HEK293 (cell line): ENCODE measurements around the gene METTL1.

Source experiments
- HOXC10 ChIP-seq: sonication (generic); formaldehyde crosslinking; IDR thresholded peaks from 2 replicates; pipeline ENCODE4 v1.8.1; 2023; ENCODE audit warnings: mild to moderate bottlenecking, missing genetic modification reagents
- IKZF3 ChIP-seq: fragments of 450-650 bp; IDR thresholded peaks from 2 replicates; pipeline ENCODE4 v1.5.0; 2018; ENCODE audit warnings: missing biosample characterization, mild to moderate bottlenecking, missing genetic modification characterization, moderate library complexity
- KLF10 ChIP-seq: fragments of 450-650 bp; IDR thresholded peaks from 2 replicates; pipeline ENCODE4 v1.5.1; 2018; ENCODE audit warnings: missing biosample characterization, mild to moderate bottlenecking, missing genetic modification characterization
- OVOL3 ChIP-seq: fragments of 450-650 bp; formaldehyde crosslinking; IDR thresholded peaks from 2 replicates; pipeline ENCODE4 v1.5.1; 2016; ENCODE audit warnings: missing biosample characterization, missing genetic modification characterization
- SETDB1 ChIP-seq: IDR thresholded peaks from one replicate; pipeline ENCODE4 v1.6.1; 2017; ENCODE audit warnings: mild to moderate bottlenecking, low read length, moderate library complexity, mixed read lengths; ENCODE audit not compliant: insufficient read length
- SP7 ChIP-seq: fragments of 450-650 bp; formaldehyde crosslinking; IDR thresholded peaks from 2 replicates; pipeline ENCODE4 v1.5.1; 2016; ENCODE audit warnings: missing biosample characterization, missing genetic modification characterization
- TCF7L2 ChIP-seq: IDR thresholded peaks from 2 replicates; pipeline ENCODE4 v1.6.1; 2011; ENCODE audit warnings: low read depth, mild to moderate bottlenecking, inconsistent platforms, low read length, moderate library complexity, borderline replicate concordance
- ZBTB20 ChIP-seq: fragments of 450-650 bp; formaldehyde crosslinking; IDR thresholded peaks from 2 replicates; pipeline ENCODE4 v1.5.1; 2016; ENCODE audit warnings: missing biosample characterization, missing genetic modification characterization
- ZBTB21 ChIP-seq: fragments of 450-650 bp; formaldehyde crosslinking; IDR thresholded peaks from 2 replicates; pipeline ENCODE4 v1.5.1; 2017; ENCODE audit warnings: missing biosample characterization, missing genetic modification characterization
- ZEB2 ChIP-seq: fragments of 450-650 bp; formaldehyde crosslinking; IDR thresholded peaks from 2 replicates; pipeline ENCODE4 v1.5.1; 2016; ENCODE audit warnings: missing biosample characterization, missing genetic modification characterization
- ZFP3 ChIP-seq: fragments of 450-650 bp; formaldehyde crosslinking; IDR thresholded peaks from 2 replicates; pipeline ENCODE4 v1.5.1; 2016; ENCODE audit warnings: low read depth, missing biosample characterization, missing genetic modification characterization
- ZFP69B ChIP-seq: fragments of 450-650 bp; formaldehyde crosslinking; IDR thresholded peaks from 2 replicates; pipeline ENCODE4 v1.5.1; 2016; ENCODE audit warnings: missing biosample characterization, missing genetic modification characterization
- ZNF112 ChIP-seq: fragments of 450-650 bp; formaldehyde crosslinking; IDR thresholded peaks from 2 replicates; pipeline ENCODE4 v1.5.0; 2017; ENCODE audit warnings: missing biosample characterization, missing genetic modification characterization
- ZNF138 ChIP-seq: fragments of 450-650 bp; formaldehyde crosslinking; IDR thresholded peaks from 2 replicates; pipeline ENCODE4 v1.5.1; 2016; ENCODE audit warnings: missing biosample characterization, missing genetic modification characterization, borderline replicate concordance
- ZNF223 ChIP-seq: fragments of 450-650 bp; formaldehyde crosslinking; IDR thresholded peaks from 2 replicates; pipeline ENCODE4 v1.5.1; 2016; ENCODE audit warnings: missing biosample characterization, missing genetic modification characterization
- ZNF292 ChIP-seq: fragments of 450-650 bp; formaldehyde crosslinking; IDR thresholded peaks from 2 replicates; pipeline ENCODE4 v1.5.1; 2016; ENCODE audit warnings: low read depth, missing biosample characterization, missing genetic modification characterization, borderline replicate concordance
- ZNF350 ChIP-seq: fragments of 450-650 bp; formaldehyde crosslinking; IDR thresholded peaks from 2 replicates; pipeline ENCODE4 v1.5.0; 2017; ENCODE audit warnings: missing biosample characterization, mild to moderate bottlenecking, missing genetic modification characterization
- ZNF354C ChIP-seq: fragments of 450-650 bp; formaldehyde crosslinking; IDR thresholded peaks from 2 replicates; pipeline ENCODE4 v1.5.1; 2016; ENCODE audit warnings: missing biosample characterization, missing genetic modification characterization, low read depth, borderline replicate concordance
- ZNF37A ChIP-seq: fragments of 450-650 bp; IDR thresholded peaks from 2 replicates; pipeline ENCODE4 v1.5.1; 2018; ENCODE audit warnings: missing biosample characterization, missing genetic modification characterization
- ZNF473 ChIP-seq: fragments of 450-650 bp; formaldehyde crosslinking; IDR thresholded peaks from 2 replicates; pipeline ENCODE4 v1.5.1; 2017; ENCODE audit warnings: missing biosample characterization, missing genetic modification characterization
- ZNF530 ChIP-seq: fragments of 450-650 bp; formaldehyde crosslinking; IDR thresholded peaks from 2 replicates; pipeline ENCODE4 v1.5.1; 2016; ENCODE audit warnings: low read depth, missing biosample characterization, missing genetic modification characterization
- ZNF558 ChIP-seq: fragments of 450-650 bp; formaldehyde crosslinking; IDR thresholded peaks from 2 replicates; pipeline ENCODE4 v1.5.1; 2016; ENCODE audit warnings: missing biosample characterization, missing genetic modification characterization
- ZNF623 ChIP-seq: fragments of 450-650 bp; formaldehyde crosslinking; IDR thresholded peaks from 2 replicates; pipeline ENCODE4 v1.5.1; 2016; ENCODE audit warnings: missing biosample characterization, missing genetic modification characterization
- ZNF629 ChIP-seq: fragments of 450-650 bp; formaldehyde crosslinking; IDR thresholded peaks from 2 replicates; pipeline ENCODE4 v1.5.1; 2017; ENCODE audit warnings: missing biosample characterization, missing genetic modification characterization
- ZNF677 ChIP-seq: fragments of 450-650 bp; IDR thresholded peaks from 2 replicates; pipeline ENCODE4 v1.5.0; 2018; ENCODE audit warnings: missing biosample characterization, mild to moderate bottlenecking, missing genetic modification characterization, moderate library complexity
- ZNF76 ChIP-seq: fragments of 450-650 bp; formaldehyde crosslinking; IDR thresholded peaks from 2 replicates; pipeline ENCODE4; 2016; ENCODE audit warnings: low read depth, missing biosample characterization, missing genetic modification characterization, borderline replicate concordance
- ZNF785 ChIP-seq: fragments of 450-650 bp; formaldehyde crosslinking; IDR thresholded peaks from 2 replicates; pipeline ENCODE4 v1.5.1; 2016; ENCODE audit warnings: missing biosample characterization, missing genetic modification characterization
- ZNF791 ChIP-seq: fragments of 450-650 bp; formaldehyde crosslinking; IDR thresholded peaks from 2 replicates; pipeline ENCODE4 v1.5.1; 2016; ENCODE audit warnings: missing biosample characterization, missing genetic modification characterization
- ZNF837 ChIP-seq: fragments of 450-650 bp; formaldehyde crosslinking; IDR thresholded peaks from 2 replicates; pipeline ENCODE4 v1.5.1; 2016; ENCODE audit warnings: missing biosample characterization, missing genetic modification characterization
- TF ChIP-seq, protein P1 (sequence below): fragments of 450-650 bp; formaldehyde crosslinking; IDR thresholded peaks from 2 replicates; pipeline ENCODE4 v1.5.1; 2016; ENCODE audit warnings: missing biosample characterization, missing genetic modification characterization
- TF ChIP-seq, protein P2 (sequence below): fragments of 450-650 bp; formaldehyde crosslinking; IDR thresholded peaks from 2 replicates; pipeline ENCODE4 v1.5.1; 2016; ENCODE audit warnings: missing biosample characterization, missing genetic modification characterization
- TF ChIP-seq, protein P3 (sequence below): fragments of 450-650 bp; formaldehyde crosslinking; IDR thresholded peaks from 2 replicates; pipeline ENCODE4 v1.5.1; 2017; ENCODE audit warnings: missing biosample characterization, mild to moderate bottlenecking, missing genetic modification characterization, moderate library complexity
- TF ChIP-seq, protein P4 (sequence below): fragments of 450-650 bp; formaldehyde crosslinking; conservative IDR thresholded peaks from 2 replicates; pipeline ENCODE4 v1.5.1; 2016; ENCODE audit warnings: low read depth, missing biosample characterization, missing genetic modification characterization

The METTL1 gene

DNA sequence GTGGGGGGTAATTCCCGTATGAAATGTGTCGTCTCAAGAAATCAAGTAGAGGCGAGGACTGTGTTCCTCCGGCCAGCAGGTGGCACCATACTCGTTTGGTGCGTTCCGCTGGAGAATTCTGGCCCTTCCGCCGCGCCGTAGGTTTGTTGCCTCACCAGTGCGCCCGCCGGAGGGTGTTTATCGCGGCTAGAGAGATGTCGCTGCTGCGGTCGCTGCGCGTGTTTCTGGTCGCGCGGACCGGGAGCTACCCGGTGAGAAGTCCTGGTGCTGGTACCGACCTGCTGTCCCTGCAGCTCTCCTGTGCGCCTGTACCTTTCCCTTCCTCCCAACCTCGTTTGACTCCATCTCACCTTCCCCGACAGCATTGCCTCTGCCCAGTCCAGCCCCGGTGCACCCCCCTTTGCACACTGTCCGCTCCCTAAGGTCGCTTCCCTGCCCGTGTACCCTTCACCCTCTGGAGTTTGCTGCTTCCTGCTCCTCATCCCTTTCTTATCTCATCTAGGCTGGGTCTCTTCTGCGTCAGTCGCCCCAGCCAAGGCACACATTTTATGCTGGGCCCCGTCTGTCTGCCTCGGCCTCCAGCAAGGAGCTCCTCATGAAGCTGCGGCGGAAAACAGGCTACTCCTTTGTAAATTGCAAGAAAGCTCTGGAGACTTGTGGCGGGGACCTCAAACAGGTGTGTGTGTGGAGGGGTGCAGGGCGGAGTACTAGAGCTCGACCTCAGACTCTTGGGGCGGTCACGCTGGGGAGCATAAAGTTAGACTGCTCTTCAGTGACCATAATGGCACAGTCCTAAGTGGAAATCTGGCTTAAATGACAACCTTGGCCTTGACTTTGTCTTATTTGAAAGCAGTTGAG lies 10.9 kb upstream of the METTL1 start, which contains the start of gene TSFM (continued):
- TF ChIP-seq OVOL3, result peak; percentile 91
- peak; percentile 67; the same call in 1 of the 2 replicates for TF ChIP-seq ZBTB20 (tag by site-specific recombination)
- TF ChIP-seq ZEB2, result peak; percentile 97
- TF ChIP-seq, protein P1, sequence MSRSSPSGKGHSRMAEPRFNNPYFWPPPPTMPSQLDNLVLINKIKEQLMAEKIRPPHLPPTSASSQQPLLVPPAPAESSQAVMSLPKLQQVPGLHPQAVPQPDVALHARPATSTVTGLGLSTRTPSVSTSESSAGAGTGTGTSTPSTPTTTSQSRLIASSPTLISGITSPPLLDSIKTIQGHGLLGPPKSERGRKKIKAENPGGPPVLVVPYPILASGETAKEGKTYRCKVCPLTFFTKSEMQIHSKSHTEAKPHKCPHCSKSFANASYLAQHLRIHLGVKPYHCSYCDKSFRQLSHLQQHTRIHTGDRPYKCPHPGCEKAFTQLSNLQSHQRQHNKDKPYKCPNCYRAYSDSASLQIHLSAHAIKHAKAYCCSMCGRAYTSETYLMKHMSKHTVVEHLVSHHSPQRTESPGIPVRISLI (tag by site-specific recombination), result no peak
- peak; percentile 55; the same call in 1 of the 2 replicates for TF ChIP-seq KLF10 (tag by site-specific recombination)
- TF ChIP-seq, protein P2, sequence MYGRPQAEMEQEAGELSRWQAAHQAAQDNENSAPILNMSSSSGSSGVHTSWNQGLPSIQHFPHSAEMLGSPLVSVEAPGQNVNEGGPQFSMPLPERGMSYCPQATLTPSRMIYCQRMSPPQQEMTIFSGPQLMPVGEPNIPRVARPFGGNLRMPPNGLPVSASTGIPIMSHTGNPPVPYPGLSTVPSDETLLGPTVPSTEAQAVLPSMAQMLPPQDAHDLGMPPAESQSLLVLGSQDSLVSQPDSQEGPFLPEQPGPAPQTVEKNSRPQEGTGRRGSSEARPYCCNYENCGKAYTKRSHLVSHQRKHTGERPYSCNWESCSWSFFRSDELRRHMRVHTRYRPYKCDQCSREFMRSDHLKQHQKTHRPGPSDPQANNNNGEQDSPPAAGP (tag by site-specific recombination), result peak; percentile 92
- TF ChIP-seq HOXC10, result no peak
- TF ChIP-seq ZNF76 (tag by site-specific recombination), result peak; percentile 81
- no peak for TF ChIP-seq ZNF677 (tag by site-specific recombination)
- peak; percentile 78 for TF ChIP-seq ZFP69B
- peak; percentile 76 for TF ChIP-seq ZBTB21
- TF ChIP-seq, protein P3, sequence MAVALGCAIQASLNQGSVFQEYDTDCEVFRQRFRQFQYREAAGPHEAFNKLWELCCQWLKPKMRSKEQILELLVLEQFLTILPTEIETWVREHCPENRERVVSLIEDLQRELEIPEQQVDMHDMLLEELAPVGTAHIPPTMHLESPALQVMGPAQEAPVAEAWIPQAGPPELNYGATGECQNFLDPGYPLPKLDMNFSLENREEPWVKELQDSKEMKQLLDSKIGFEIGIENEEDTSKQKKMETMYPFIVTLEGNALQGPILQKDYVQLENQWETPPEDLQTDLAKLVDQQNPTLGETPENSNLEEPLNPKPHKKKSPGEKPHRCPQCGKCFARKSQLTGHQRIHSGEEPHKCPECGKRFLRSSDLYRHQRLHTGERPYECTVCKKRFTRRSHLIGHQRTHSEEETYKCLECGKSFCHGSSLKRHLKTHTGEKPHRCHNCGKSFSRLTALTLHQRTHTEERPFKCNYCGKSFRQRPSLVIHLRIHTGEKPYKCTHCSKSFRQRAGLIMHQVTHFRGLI (tag by site-specific recombination), result peak; percentile 67
- 0 out of 2 replicates have a peak, but pooled peaks have one; percentile 12 for TF ChIP-seq ZNF138 (tag by site-specific recombination)
- TF ChIP-seq ZNF473 (tag by site-specific recombination), result 0 out of 2 replicates have a peak, but pooled peaks have one; percentile 30
- TF ChIP-seq ZNF530, result no peak
- no peak for TF ChIP-seq ZNF223
- peak; percentile 46; the same call in 1 of the 2 replicates for TF ChIP-seq ZNF558 (tag by site-specific recombination)
- TF ChIP-seq ZNF112, result no peak
- TF ChIP-seq ZNF623, result 0 out of 2 replicates have a peak, but pooled peaks have one; percentile 35
- TF ChIP-seq ZFP3, result no peak
- TF ChIP-seq TCF7L2, result no peak
- no peak for TF ChIP-seq ZNF292 (tag by site-specific recombination)
- TF ChIP-seq, protein P4, sequence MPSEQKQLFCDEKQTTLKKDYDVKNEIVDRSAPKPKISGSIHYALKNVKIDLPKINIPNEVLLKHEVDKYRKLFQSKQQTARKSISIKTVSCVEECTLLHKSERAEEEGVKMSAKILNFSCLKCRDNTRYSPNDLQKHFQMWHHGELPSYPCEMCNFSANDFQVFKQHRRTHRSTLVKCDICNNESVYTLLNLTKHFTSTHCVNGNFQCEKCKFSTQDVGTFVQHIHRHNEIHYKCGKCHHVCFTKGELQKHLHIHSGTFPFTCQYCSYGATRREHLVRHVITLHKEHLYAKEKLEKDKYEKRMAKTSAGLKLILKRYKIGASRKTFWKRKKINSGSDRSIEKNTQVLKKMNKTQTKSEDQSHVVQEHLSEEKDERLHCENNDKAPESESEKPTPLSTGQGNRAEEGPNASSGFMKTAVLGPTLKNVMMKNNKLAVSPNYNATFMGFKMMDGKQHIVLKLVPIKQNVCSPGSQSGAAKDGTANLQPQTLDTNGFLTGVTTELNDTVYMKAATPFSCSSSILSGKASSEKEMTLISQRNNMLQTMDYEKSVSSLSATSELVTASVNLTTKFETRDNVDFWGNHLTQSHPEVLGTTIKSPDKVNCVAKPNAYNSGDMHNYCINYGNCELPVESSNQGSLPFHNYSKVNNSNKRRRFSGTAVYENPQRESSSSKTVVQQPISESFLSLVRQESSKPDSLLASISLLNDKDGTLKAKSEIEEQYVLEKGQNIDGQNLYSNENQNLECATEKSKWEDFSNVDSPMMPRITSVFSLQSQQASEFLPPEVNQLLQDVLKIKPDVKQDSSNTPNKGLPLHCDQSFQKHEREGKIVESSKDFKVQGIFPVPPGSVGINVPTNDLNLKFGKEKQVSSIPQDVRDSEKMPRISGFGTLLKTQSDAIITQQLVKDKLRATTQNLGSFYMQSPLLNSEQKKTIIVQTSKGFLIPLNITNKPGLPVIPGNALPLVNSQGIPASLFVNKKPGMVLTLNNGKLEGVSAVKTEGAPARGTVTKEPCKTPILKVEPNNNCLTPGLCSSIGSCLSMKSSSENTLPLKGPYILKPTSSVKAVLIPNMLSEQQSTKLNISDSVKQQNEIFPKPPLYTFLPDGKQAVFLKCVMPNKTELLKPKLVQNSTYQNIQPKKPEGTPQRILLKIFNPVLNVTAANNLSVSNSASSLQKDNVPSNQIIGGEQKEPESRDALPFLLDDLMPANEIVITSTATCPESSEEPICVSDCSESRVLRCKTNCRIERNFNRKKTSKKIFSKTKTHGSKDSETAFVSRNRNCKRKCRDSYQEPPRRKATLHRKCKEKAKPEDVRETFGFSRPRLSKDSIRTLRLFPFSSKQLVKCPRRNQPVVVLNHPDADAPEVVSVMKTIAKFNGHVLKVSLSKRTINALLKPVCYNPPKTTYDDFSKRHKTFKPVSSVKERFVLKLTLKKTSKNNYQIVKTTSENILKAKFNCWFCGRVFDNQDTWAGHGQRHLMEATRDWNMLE (tag by site-specific recombination), result peak; percentile 64
- TF ChIP-seq SETDB1, result no peak
- TF ChIP-seq ZNF350, result no peak
- TF ChIP-seq ZNF791, result no peak
- TF ChIP-seq ZNF354C (tag by site-specific recombination), result no peak
- TF ChIP-seq ZNF37A (tag by site-specific recombination), result no peak
- peak; percentile 87 for TF ChIP-seq ZNF629 (tag by site-specific recombination)
- TF ChIP-seq SP7 (tag by site-specific recombination), result peak; percentile 93
- peak; percentile 73 for TF ChIP-seq ZNF785 (tag by site-specific recombination)
- no peak for TF ChIP-seq IKZF3 (tag by site-specific recombination)
- TF ChIP-seq ZNF837 (tag by site-specific recombination), result peak; percentile 48; the same call in 1 of the 2 replicates
